ENCODE measurements around the gene SH3D21.

The SH3D21 gene

DNA sequence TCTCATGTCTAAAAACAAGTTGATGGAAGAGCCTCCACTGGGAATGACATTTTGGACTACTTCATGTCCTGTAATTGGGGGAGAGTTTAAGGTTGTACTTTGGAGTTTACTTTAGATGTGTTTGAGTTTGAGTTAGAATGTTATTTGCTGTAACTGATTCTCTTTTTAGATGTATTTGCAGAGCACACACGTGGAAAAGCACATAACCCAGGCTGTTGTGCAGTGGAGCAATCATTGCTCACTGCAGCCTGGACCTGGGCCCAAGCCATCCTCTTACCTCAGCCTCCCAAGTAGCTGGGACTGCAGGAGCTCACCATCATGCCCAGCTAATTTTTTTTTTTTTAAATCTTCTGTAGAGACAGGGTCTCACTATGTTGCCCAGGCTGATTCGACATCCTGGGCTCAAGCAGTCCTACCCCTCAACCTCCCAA is 36.7 kb upstream of the SH3D21 start:
- peaks cover 21% of the 10 kb centered on the region for H3K79me2 ChIP-seq (ENCODE audit: control insufficient read depth, insufficient read depth, low read length)
- no peak overlapping the region for H3K56ac ChIP-seq (ENCODE audit: low read length)
- no peak overlapping the region for H4K8ac ChIP-seq (ENCODE audit: low read depth, low read length)
- no peak overlapping the region for H2BK5ac ChIP-seq (ENCODE audit: low read length)
- H3K4me2 ChIP-seq (ENCODE audit: low read length): no peak overlapping the region
- DNase-seq: no peak
- H3K36me3 ChIP-seq (ENCODE audit: control insufficient read depth, insufficient read depth, low read length): peaks cover 3% of the 10 kb centered on the region
- peaks cover 14% of the 10 kb centered on the region for H3K79me1 ChIP-seq (ENCODE audit: low read length)
- no peak overlapping the region for H2AK5ac ChIP-seq (ENCODE audit: low read length)
- no peak overlapping the region for H3K27ac ChIP-seq (ENCODE audit: low read depth, low read length)
- no peak overlapping the region for H2BK15ac ChIP-seq (replicated peaks; ENCODE audit: low read depth)
- no CpG with 5 or more reads among the region's 2 CpGs for WGBS (ENCODE audit: extremely low coverage, insufficient coverage, low lambda C conversion rate)
- H3K4me1 ChIP-seq (ENCODE audit: control insufficient read depth, low read depth, low read length): no peaks in the 10 kb centered on the region
- H3K4me3 ChIP-seq (ENCODE audit: low read length): no peak overlapping the region
- H3K4ac ChIP-seq (ENCODE audit: low read depth, low read length): no peak overlapping the region
- H3K9ac ChIP-seq (ENCODE audit: low read length): no peak overlapping the region
- no peaks in the 10 kb centered on the region for H3K27me3 ChIP-seq (ENCODE audit: insufficient read depth, low read length, poor library complexity)
- no peak overlapping the region for H3K23ac ChIP-seq (ENCODE audit: low read length)
- no peak overlapping the region for H3K18ac ChIP-seq (ENCODE audit: low read length)
- no peak overlapping the region for H2BK120ac ChIP-seq (ENCODE audit: low read depth, low read length)
- no peak overlapping the region for H4K5ac ChIP-seq (ENCODE audit: low read length)

DNA sequence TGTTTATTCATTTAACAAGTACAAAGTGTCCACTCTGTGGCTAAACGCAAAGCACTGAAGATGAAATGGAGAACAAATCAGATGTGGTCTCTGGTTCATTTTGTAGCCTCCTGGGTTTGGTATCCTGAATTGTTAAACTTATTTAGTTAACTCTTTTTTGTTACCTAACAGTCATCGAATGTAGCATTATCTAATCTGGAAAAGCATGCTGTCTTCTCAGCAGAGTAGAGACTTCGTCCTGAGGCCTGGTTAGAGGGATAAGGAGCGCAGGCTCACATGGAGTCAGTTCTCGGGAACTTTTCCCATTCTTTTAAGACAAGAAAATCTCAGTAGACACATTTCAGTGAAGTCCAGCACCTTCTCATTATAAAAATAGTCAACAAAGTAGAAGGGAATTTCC is 33.1 kb upstream of the SH3D21 start:
- H3K36me3 ChIP-seq (ENCODE audit: control insufficient read depth, insufficient read depth, low read length): no peaks in the 10 kb centered on the region
- no peak overlapping the region for H3K4me3 ChIP-seq (ENCODE audit: low read length)
- no peak overlapping the region for H3K18ac ChIP-seq (ENCODE audit: low read length)
- no peak overlapping the region for H4K5ac ChIP-seq (ENCODE audit: low read length)
- H3K4me2 ChIP-seq (ENCODE audit: low read length): no peak overlapping the region
- H2BK15ac ChIP-seq (replicated peaks; ENCODE audit: low read depth): no peak overlapping the region
- H3K79me1 ChIP-seq (ENCODE audit: low read length): peaks cover 8% of the 10 kb centered on the region
- DNase-seq: no peak
- peaks cover 12% of the 10 kb centered on the region for H3K79me2 ChIP-seq (ENCODE audit: control insufficient read depth, insufficient read depth, low read length)
- H2BK120ac ChIP-seq (ENCODE audit: low read depth, low read length): no peak overlapping the region
- H3K9ac ChIP-seq (ENCODE audit: low read length): no peak overlapping the region
- H3K27ac ChIP-seq (ENCODE audit: low read depth, low read length): no peak overlapping the region
- no peaks in the 10 kb centered on the region for H3K4me1 ChIP-seq (ENCODE audit: control insufficient read depth, low read depth, low read length)
- no peak overlapping the region for H2AK5ac ChIP-seq (ENCODE audit: low read length)
- H2BK5ac ChIP-seq (ENCODE audit: low read length): no peak overlapping the region
- no peak overlapping the region for H3K4ac ChIP-seq (ENCODE audit: low read depth, low read length)
- WGBS (ENCODE audit: extremely low coverage, insufficient coverage, low lambda C conversion rate): no CpG with 5 or more reads among the region's 5 CpGs
- H3K56ac ChIP-seq (ENCODE audit: low read length): no peak overlapping the region
- no peaks in the 10 kb centered on the region for H3K27me3 ChIP-seq (ENCODE audit: insufficient read depth, low read length, poor library complexity)
- no peak overlapping the region for H4K8ac ChIP-seq (ENCODE audit: low read depth, low read length)
- no peak overlapping the region for H3K23ac ChIP-seq (ENCODE audit: low read length)

GRCh38 chr1:36274201-36274600 is 32.0 kb upstream of the SH3D21 start:
- no peak overlapping the region for H3K56ac ChIP-seq (ENCODE audit: low read length)
- H3K79me1 ChIP-seq (ENCODE audit: low read length): peaks cover 8% of the 10 kb centered on the region
- no peak overlapping the region for H3K4me3 ChIP-seq (ENCODE audit: low read length)
- no peak overlapping the region for H4K8ac ChIP-seq (ENCODE audit: low read depth, low read length)
- H3K27ac ChIP-seq (ENCODE audit: low read depth, low read length): no peak overlapping the region
- no peak overlapping the region for H4K5ac ChIP-seq (ENCODE audit: low read length)
- no peak overlapping the region for H2BK5ac ChIP-seq (ENCODE audit: low read length)
- H2BK120ac ChIP-seq (ENCODE audit: low read depth, low read length): no peak overlapping the region
- H3K18ac ChIP-seq (ENCODE audit: low read length): no peak overlapping the region
- WGBS (ENCODE audit: extremely low coverage, insufficient coverage, low lambda C conversion rate): no CpG with 5 or more reads among the region's 1 CpG
- H3K4me1 ChIP-seq (ENCODE audit: control insufficient read depth, low read depth, low read length): no peaks in the 10 kb centered on the region
- H3K79me2 ChIP-seq (ENCODE audit: control insufficient read depth, insufficient read depth, low read length): peaks cover 8% of the 10 kb centered on the region
- no peak for DNase-seq
- no peaks in the 10 kb centered on the region for H3K36me3 ChIP-seq (ENCODE audit: control insufficient read depth, insufficient read depth, low read length)
- no peak overlapping the region for H3K23ac ChIP-seq (ENCODE audit: low read length)
- H3K9ac ChIP-seq (ENCODE audit: low read length): no peak overlapping the region
- no peak overlapping the region for H3K4me2 ChIP-seq (ENCODE audit: low read length)
- H3K4ac ChIP-seq (ENCODE audit: low read depth, low read length): no peak overlapping the region
- H2BK15ac ChIP-seq (replicated peaks; ENCODE audit: low read depth): no peak overlapping the region
- H2AK5ac ChIP-seq (ENCODE audit: low read length): no peak overlapping the region
- no peaks in the 10 kb centered on the region for H3K27me3 ChIP-seq (ENCODE audit: insufficient read depth, low read length, poor library complexity)

- no peaks in the 10 kb centered on the region for H3K4me1 ChIP-seq (ENCODE audit: control insufficient read depth, low read depth, low read length)
- H3K23ac ChIP-seq (ENCODE audit: low read length): no peak overlapping the region
- no peak overlapping the region for H2BK15ac ChIP-seq (replicated peaks; ENCODE audit: low read depth)
- no peak for DNase-seq
- WGBS (ENCODE audit: extremely low coverage, insufficient coverage, low lambda C conversion rate): no CpG with 5 or more reads among the region's 6 CpGs
- no peak overlapping the region for H4K5ac ChIP-seq (ENCODE audit: low read length)
- H3K79me1 ChIP-seq (ENCODE audit: low read length): peaks cover 8% of the 10 kb centered on the region
- H2BK120ac ChIP-seq (ENCODE audit: low read depth, low read length): no peak overlapping the region
- no peak overlapping the region for H3K4me2 ChIP-seq (ENCODE audit: low read length)
- H3K79me2 ChIP-seq (ENCODE audit: control insufficient read depth, insufficient read depth, low read length): peaks cover 8% of the 10 kb centered on the region
- H3K27me3 ChIP-seq (ENCODE audit: insufficient read depth, low read length, poor library complexity): no peaks in the 10 kb centered on the region
- no peaks in the 10 kb centered on the region for H3K36me3 ChIP-seq (ENCODE audit: control insufficient read depth, insufficient read depth, low read length)
- H3K4ac ChIP-seq (ENCODE audit: low read depth, low read length): no peak overlapping the region
- H3K4me3 ChIP-seq (ENCODE audit: low read length): no peak overlapping the region
- no peak overlapping the region for H2BK5ac ChIP-seq (ENCODE audit: low read length)
- no peak overlapping the region for H3K27ac ChIP-seq (ENCODE audit: low read depth, low read length)
- no peak overlapping the region for H4K8ac ChIP-seq (ENCODE audit: low read depth, low read length)
- no peak overlapping the region for H3K56ac ChIP-seq (ENCODE audit: low read length)
- H3K18ac ChIP-seq (ENCODE audit: low read length): no peak overlapping the region
- H3K9ac ChIP-seq (ENCODE audit: low read length): no peak overlapping the region
- H2AK5ac ChIP-seq (ENCODE audit: low read length): no peak overlapping the region
Observed at GRCh38 chr1:36276688-36277087, 29.5 kb upstream of the SH3D21 start.

GRCh38 chr1:36279110-36279788 is 26.9 kb upstream of the SH3D21 start:
- Histone ChIP-seq H4K5ac (ENCODE audit: low read length) (no peak overlapping the region), H3K9ac (ENCODE audit: low read length) (no peak overlapping the region), H3K27ac (ENCODE audit: low read depth, low read length) (no peak overlapping the region), H3K4ac (ENCODE audit: low read depth, low read length) (no peak overlapping the region), H2BK5ac (ENCODE audit: low read length) (no peak overlapping the region), H3K27me3 (ENCODE audit: insufficient read depth, low read length, poor library complexity) (no peaks in the 10 kb centered on the region), H3K18ac (ENCODE audit: low read length) (no peak overlapping the region), H3K4me1 (ENCODE audit: control insufficient read depth, low read depth, low read length) (no peaks in the 10 kb centered on the region), H3K4me2 (ENCODE audit: low read length) (no peak overlapping the region), H2BK15ac (replicated peaks; ENCODE audit: low read depth) (no peak overlapping the region), H3K56ac (ENCODE audit: low read length) (no peak overlapping the region), H3K4me3 (ENCODE audit: low read length) (no peak overlapping the region), H3K23ac (ENCODE audit: low read length) (no peak overlapping the region), H3K36me3 (ENCODE audit: control insufficient read depth, insufficient read depth, low read length) (no peaks in the 10 kb centered on the region), H4K8ac (ENCODE audit: low read depth, low read length) (no peak overlapping the region), H2AK5ac (ENCODE audit: low read length) (no peak overlapping the region), H3K79me2 (ENCODE audit: control insufficient read depth, insufficient read depth, low read length) (peaks cover 3% of the 10 kb centered on the region), H2BK120ac (ENCODE audit: low read depth, low read length) (no peak overlapping the region), H3K79me1 (ENCODE audit: low read length) (peaks cover 3% of the 10 kb centered on the region)
- no CpG with 5 or more reads among the region's 2 CpGs for WGBS (ENCODE audit: extremely low coverage, insufficient coverage, low lambda C conversion rate)
- no peak for DNase-seq

GRCh38 chr1:36279789-36280296 is 26.3 kb upstream of the SH3D21 start:
- H3K4me3 ChIP-seq (ENCODE audit: low read length): no peak overlapping the region

More at GRCh38 chr1:36279789-36280296, 26.3 kb upstream of the SH3D21 start:
- no peak overlapping the region for H4K8ac ChIP-seq (ENCODE audit: low read depth, low read length)
- H3K79me2 ChIP-seq (ENCODE audit: control insufficient read depth, insufficient read depth, low read length): peaks cover 3% of the 10 kb centered on the region
- no peaks in the 10 kb centered on the region for H3K4me1 ChIP-seq (ENCODE audit: control insufficient read depth, low read depth, low read length)
- H4K5ac ChIP-seq (ENCODE audit: low read length): no peak overlapping the region
- no peak overlapping the region for H3K27ac ChIP-seq (ENCODE audit: low read depth, low read length)
- H3K79me1 ChIP-seq (ENCODE audit: low read length): peaks cover 3% of the 10 kb centered on the region
- no peak overlapping the region for H3K9ac ChIP-seq (ENCODE audit: low read length)
- no peak overlapping the region for H3K18ac ChIP-seq (ENCODE audit: low read length)
- H2BK5ac ChIP-seq (ENCODE audit: low read length): no peak overlapping the region
- H2BK15ac ChIP-seq (replicated peaks; ENCODE audit: low read depth): no peak overlapping the region
- H2BK120ac ChIP-seq (ENCODE audit: low read depth, low read length): no peak overlapping the region
- DNase-seq: no peak
- H2AK5ac ChIP-seq (ENCODE audit: low read length): no peak overlapping the region
- no peaks in the 10 kb centered on the region for H3K27me3 ChIP-seq (ENCODE audit: insufficient read depth, low read length, poor library complexity)
- no peak overlapping the region for H3K4me2 ChIP-seq (ENCODE audit: low read length)
- WGBS (ENCODE audit: extremely low coverage, insufficient coverage, low lambda C conversion rate): no CpG with 5 or more reads among the region's 7 CpGs
- H3K4ac ChIP-seq (ENCODE audit: low read depth, low read length): no peak overlapping the region
- H3K36me3 ChIP-seq (ENCODE audit: control insufficient read depth, insufficient read depth, low read length): no peaks in the 10 kb centered on the region
- H3K23ac ChIP-seq (ENCODE audit: low read length): no peak overlapping the region
- H3K56ac ChIP-seq (ENCODE audit: low read length): no peak overlapping the region
